SK-N-SH treated with all-trans-retinoic acid at 6 μM for 48 hours (cell line): Measurements from ENCODE around the gene NTM.

Experiments
- ARNTL ChIP-seq: fragments of 450-650 bp; formaldehyde crosslinking; IDR thresholded peaks from 2 replicates; pipeline ENCODE4 v1.5.0; 2020; ENCODE audit warnings: low read depth, mild to moderate bottlenecking, moderate library complexity, borderline replicate concordance
- BACH2 ChIP-seq: fragments of 250-450 bp; sonication (Bioruptor Pico); IDR thresholded peaks from 2 replicates; pipeline ENCODE4 v1.9.0; 2021; ENCODE audit warnings: mild to moderate bottlenecking, borderline replicate concordance
- CREB5 ChIP-seq: fragments of 250-450 bp; sonication (Bioruptor Pico); IDR thresholded peaks from 2 replicates; pipeline ENCODE4 v1.5.1; 2020; ENCODE audit warnings: low read depth, mild to moderate bottlenecking, moderate library complexity
- CSRNP3 ChIP-seq: fragments of 250-450 bp; sonication (Bioruptor Pico); IDR thresholded peaks from 2 replicates; pipeline ENCODE4 v1.5.1; 2021; ENCODE audit warnings: mild to moderate bottlenecking, moderate library complexity
- ISL1 ChIP-seq: fragments of 250-450 bp; sonication (Bioruptor Pico); IDR thresholded peaks from 2 replicates; pipeline ENCODE4 v2.1.2; 2022; ENCODE audit warnings: mild to moderate bottlenecking, moderate library complexity
- PATZ1 ChIP-seq: fragments of 250-450 bp; sonication (Bioruptor Pico); IDR thresholded peaks from 2 replicates; pipeline ENCODE4 v1.8.0; 2020; ENCODE audit warnings: mild to moderate bottlenecking, moderate library complexity, borderline replicate concordance
- TCF4 ChIP-seq: fragments of 250-450 bp; sonication (Bioruptor Pico); IDR thresholded peaks from 2 replicates; pipeline ENCODE4 v1.8.0; 2021; ENCODE audit warnings: mild to moderate bottlenecking, moderate library complexity, borderline replicate concordance
- TSHZ2 ChIP-seq: fragments of 250-450 bp; sonication (Bioruptor Pico); IDR thresholded peaks from 2 replicates; pipeline ENCODE4 v1.5.0; 2020; ENCODE audit warnings: mild to moderate bottlenecking, moderate library complexity
- ZFP30 ChIP-seq: fragments of 450-650 bp; formaldehyde crosslinking; IDR thresholded peaks from 2 replicates; pipeline ENCODE4 v1.5.0; 2022; ENCODE audit warnings: mild to moderate bottlenecking, moderate library complexity

- TF ChIP-seq ARNTL (CRISPR knock-in tag) (no peak), BACH2 (CRISPR knock-in tag) (no peak), CREB5 (CRISPR knock-in tag) (no peak), PATZ1 (no peak), ZFP30 (CRISPR knock-in tag) (no peak), TCF4 (no peak), CSRNP3 (no peak), ISL1 (CRISPR knock-in tag) (no peak), TSHZ2 (CRISPR knock-in tag) (no peak)
Measured at GRCh38 chr11:131645237-131645636, 274.8 kb downstream of the NTM start.
